GM12875 (cell line): ENCODE measurements around the gene DNAJC5.
"Not testable (repeated sequence)": the region's sequence is repeated elsewhere in the genome, so short reads cannot be mapped to it uniquely, and the experiment has no call there.

Source experiments
- H3K4me3 ChIP-seq: one replicate; pipeline ENCODE4 v1.5.1; 2011; ENCODE audit warnings: low read depth, low read length, control low read depth
- TF ChIP-seq, protein P1 (sequence below): IDR thresholded peaks from 2 replicates; pipeline ENCODE4 v1.5.1; 2011; ENCODE audit warnings: low read depth, mild to moderate bottlenecking, control low read depth, inconsistent platforms, low read length, moderate library complexity, borderline replicate concordance; ENCODE audit not compliant: insufficient read depth

Gene DNAJC5

DNA sequence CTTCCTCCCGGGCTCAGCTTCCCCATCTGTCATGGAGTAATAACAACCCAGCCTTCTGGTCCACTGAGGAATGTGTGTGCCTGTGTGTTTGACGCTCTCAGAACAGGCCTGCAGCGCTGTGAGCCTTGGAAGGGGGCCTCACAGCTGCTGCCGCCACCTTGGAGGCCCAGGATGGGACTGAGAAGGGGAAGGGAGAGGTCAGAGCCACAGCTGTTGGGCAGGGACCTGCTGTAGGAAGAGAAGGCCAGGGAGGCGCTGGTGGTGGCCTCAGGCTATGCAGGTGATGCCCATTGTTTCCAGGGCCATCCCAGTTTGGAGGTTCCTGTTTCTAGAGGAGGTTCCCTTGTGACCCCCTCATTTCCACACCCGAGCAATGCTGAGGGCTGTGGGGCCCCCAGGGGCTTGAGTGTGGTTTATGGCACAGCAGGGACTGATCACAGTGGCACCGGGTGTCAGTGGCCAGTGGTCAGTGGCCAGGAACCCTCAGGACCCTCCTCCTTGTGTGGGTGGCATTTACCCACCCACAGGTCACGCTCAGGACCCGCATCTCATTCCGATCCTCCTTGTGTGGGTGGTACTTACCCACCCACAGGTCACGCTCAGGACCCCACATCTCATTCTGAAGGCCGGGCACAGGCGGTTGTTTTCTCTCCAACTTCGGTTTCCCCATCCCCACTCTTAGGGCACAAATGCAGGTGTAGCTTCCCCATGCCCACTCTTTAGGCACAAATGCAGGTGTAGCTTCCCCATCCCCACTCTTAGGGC, 15.8 kb upstream of the DNAJC5 start:
- H3K4me3 ChIP-seq = no peak overlapping the region
- TF ChIP-seq, protein P1, sequence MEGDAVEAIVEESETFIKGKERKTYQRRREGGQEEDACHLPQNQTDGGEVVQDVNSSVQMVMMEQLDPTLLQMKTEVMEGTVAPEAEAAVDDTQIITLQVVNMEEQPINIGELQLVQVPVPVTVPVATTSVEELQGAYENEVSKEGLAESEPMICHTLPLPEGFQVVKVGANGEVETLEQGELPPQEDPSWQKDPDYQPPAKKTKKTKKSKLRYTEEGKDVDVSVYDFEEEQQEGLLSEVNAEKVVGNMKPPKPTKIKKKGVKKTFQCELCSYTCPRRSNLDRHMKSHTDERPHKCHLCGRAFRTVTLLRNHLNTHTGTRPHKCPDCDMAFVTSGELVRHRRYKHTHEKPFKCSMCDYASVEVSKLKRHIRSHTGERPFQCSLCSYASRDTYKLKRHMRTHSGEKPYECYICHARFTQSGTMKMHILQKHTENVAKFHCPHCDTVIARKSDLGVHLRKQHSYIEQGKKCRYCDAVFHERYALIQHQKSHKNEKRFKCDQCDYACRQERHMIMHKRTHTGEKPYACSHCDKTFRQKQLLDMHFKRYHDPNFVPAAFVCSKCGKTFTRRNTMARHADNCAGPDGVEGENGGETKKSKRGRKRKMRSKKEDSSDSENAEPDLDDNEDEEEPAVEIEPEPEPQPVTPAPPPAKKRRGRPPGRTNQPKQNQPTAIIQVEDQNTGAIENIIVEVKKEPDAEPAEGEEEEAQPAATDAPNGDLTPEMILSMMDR = no peak

DNA sequence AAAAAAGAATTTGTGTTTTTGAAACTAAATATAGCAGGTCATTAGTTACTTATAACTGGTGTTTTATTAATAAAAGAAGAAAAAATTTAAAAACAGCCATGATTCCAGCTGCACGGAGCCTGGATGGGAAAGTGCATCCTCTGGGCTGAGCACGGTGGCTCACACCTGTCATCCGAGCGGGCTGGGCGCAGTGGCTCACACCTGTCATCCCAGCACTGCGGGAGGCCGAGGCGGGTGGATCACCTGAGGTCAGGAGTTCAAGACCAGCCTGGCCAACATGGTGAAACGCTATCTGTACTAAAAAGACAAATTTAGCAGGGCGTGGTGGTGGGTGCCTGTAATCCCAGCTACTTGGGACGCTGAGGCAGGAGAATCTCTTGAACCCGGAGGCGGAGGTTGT, 14.0 kb upstream of the DNAJC5 start:
- not testable (repeated sequence) for H3K4me3 ChIP-seq

DNA sequence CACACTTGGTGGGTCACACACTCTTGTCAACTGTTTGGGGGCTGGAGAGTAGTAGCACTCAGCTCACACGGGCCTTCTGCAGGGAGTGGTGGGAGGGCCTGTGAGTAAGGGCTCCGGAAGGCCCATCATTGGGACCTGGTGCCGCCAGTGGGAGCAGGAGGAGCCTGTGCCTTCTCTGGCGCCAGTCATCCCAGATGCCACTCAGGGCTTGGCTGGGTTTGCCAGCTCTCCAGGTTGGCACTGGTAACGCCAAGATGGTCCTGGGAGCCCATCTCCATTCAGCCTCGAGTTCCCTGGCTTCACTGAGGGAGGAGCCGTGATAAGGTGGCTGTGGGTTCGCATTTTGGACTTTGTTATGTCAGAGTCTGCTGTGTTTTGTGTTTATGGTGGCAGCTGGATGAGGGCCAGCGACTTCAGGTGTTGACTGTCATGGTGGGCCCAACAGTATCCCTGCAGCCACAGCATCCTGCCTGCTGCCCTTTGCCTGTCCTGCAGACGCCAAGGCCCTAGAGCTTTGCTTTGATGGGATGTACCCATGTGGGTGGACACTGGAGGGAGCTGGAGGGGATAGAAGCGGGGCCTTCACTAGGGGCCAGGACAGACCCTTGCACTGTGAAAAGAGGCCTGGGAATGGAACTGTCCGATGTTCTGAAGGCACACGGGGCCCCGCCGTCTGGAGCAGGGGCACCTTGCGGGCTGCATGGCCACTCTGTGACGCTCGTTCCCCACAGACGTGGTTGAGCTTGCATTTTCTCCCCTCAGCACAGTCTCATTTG, 13.3 kb upstream of the DNAJC5 start:
- no peak overlapping the region for H3K4me3 ChIP-seq
- TF ChIP-seq, protein P1 = no peak

DNA sequence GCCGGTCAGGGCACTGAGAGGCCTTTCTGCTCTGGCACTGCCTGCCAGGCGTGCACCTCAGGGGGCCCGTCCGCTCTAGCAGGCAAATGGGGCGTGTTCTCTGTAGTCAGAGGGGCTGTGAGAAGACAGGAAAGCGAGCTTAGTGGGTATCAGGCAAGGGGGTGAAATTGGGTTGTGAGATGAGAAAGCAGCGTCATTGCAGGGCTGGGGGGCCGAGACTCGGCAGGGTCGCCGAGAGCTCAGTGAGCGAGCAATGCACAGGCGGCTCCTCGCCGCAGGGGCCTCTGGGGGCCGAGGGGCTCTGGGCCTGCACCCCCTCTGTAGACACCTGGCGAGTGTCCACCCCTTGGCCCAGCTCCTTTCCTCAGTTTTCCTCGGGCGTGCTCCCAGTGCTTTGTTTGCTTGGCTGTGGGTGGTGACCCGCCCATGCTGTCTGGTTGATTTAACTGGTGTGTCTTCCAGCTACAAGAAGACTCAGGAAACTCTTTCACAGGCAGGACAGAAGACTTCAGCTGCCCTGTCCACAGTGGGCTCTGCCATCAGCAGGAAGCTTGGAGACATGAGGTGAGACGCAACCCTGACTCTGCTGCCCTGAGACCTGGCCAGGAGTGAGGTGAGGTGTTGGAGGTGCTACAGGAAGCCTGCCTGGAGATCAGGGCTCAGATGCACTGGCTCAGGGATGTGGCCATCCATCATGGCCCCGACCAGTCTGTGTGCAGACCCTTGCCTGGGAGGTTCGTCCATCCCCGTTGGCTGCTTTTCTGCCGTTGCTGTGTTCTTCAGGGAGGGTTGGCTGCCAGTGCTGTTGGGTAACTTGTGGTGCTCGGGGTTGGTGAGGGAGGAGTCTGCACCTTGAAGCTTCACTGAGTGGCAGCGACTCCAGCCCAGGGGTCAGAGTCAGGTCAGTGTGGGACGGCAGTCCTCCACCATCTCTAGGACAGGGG, 12.4 kb upstream of the DNAJC5 start:
- H3K4me3 ChIP-seq = no peak overlapping the region

DNA sequence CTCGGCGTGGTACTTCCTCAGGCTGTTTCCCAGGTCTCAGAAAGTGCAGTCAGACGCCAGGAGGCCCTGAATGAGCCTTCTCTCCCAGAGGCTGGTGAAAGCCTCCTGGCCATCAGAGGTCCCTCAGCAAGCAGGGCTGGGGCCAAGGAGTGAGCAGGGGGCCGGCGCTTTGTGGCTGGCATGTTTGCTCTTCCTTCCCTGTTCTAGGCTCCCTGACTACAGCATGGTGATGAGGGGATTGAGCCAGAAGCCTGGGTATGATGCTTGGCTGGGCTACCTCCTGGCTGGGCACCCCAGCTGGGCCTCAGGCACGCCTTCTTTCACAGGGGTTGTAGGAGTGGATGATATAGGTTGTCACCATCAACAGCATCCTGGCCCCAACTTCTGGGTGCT, 11.7 kb upstream of the DNAJC5 start:
- TF ChIP-seq, protein P1 = no peak
- no peak overlapping the region for H3K4me3 ChIP-seq

More for the DNA sequence above, 12.4 kb upstream of the DNAJC5 start:
- TF ChIP-seq, protein P1 = no peak

DNA sequence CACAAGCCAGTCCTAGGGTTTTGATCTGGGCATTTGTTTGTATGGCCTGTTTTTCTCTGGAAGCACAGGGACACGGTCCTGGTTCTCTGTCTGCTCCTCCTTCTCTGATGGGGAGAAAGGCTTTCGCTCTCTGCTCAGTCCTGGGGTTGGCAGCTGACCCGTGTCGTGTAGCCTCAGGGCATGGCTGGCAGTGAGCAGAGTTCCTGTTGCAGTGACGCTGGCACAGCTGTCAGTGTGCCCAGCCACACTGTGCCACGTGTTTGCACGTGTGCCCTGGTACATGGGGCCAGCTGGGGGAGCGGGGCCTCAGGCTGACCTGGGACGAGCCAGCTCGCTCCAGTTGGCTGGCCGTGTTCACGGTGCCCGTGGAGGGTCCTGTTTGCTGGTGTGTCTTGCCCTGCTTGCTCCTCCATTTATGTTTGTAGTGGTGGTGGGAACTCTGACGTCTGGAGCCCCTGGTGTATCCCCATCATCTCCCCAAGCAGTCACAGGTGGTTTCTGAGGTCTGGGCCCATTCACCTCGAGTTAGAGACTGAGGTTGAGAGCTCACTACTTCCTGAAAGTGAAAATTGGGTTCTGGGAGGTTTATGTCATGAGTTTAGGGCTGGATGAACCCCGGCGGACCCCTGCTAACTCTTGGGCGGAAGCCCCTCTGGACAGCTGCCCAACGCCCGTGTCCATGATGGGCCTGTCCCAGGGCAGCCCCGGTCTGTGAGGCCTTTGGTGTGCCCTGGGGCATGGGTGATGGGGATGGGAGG, 10.2 kb upstream of the DNAJC5 start:
- no peak overlapping the region for H3K4me3 ChIP-seq
- TF ChIP-seq, protein P1 = no peak
